Activated gamma-delta T cell treated with anti-CD3 and anti-CD28 coated beads, Interleukin-2, amount 50 U/mL, for 16 hours (primary cell): Measurements from ENCODE around the gene MAST3.

Source experiments
- DNase-seq: peaks from one replicate; pipeline ENCODE4 v3.0.0-alpha.2; 2020; ENCODE audit warnings: low read depth

The MAST3 gene

DNA sequence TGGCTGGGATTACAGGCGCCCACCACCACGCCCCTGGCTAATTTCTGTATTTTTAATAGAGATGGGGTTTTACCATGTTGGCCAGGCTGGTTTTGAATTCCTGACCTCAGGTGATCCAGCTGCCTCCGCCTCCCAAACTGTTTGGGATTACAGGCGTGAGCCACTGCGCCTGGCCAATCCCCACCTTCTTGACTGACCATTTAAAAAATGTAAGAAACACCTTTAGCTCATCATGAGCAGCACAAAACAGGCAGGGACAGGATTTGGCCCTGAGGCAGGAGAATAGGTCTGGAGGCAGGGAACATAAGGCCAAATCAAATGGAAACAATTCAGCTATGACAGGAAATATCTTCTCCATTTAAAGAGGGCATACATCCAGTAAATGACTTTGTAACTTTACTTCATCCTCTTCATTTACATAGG lies 94.1 kb downstream of the MAST3 start:
- DNase-seq, result no peak

DNA sequence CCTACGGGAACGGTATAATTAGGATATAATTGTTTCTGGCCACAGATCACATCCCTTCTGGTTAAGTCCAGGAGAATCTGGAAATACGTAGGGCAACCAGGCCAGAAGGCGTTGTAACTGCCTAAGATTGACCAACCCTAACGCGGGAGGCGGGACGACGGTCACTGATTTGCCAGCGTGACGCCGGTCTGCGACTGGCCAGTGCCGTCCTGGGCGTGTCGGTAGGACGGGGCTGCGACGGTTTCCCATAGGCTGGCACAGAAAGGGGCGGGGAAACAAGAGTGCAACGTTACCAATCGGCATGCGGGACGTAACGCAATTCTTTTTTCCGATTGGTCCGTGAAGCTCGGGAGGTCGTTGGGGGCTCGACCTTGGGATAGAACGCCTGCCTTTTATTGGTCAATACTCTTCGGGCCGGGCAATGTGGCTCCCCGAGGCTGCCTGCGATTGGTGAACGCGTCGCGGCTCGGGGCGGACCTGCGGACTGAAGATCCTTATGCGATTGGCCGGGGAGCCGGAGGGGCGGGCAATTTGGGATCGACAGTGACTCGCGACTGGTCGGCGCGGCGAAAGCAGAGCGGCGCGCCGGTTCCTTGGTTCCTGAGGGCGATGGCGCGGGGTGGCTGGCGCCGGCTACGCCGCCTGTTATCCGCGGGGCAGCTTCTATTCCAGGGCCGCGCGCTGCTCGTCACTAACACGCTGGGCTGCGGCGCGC lies 95.3 kb downstream of the MAST3 start, which contains the start of gene MPV17L2:
MPV17L2 (plus strand) TSS at position 546 of the 715 bp plus-strand sequence; CDS start at position 610, 64 bp downstream.
- peak; percentile 97 for DNase-seq

DNA sequence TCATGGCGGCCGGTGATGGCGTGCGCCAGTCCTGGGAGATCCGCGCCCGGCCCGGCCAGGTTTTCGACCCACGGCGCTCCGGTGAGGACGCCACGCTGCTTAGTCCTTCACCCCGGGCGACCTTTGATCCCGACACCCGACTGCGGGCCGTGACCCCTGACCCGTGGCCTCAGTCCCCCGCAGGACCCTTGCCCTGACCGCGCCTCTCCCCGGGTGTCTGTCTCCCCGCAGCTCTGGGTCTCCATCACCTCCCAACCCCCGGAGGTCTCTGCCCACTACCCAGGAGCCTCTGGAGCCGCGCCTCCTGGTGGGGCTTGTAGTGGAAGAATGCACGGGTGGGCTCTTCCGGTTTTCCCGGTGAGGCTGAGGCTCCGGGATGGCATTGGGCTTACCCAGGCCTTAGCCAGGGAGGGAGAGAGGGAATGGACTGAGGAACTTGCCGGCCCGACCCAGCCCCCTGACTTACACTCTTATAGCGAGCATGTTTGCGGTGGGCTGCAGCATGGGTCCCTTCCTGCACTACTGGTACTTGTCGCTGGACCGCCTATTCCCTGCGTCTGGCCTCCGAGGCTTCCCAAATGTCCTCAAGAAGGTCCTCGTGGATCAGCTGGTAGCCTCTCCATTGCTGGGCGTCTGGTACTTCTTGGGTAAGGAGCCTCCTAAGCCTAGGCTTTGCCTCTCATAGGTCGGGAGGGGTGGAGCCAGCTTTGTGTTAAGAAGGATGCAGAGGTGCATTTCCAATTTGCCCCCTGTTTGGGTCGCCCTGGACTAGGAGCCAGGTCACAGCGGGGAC lies 96.0 kb downstream of the MAST3 start:
- no peak for DNase-seq

DNA sequence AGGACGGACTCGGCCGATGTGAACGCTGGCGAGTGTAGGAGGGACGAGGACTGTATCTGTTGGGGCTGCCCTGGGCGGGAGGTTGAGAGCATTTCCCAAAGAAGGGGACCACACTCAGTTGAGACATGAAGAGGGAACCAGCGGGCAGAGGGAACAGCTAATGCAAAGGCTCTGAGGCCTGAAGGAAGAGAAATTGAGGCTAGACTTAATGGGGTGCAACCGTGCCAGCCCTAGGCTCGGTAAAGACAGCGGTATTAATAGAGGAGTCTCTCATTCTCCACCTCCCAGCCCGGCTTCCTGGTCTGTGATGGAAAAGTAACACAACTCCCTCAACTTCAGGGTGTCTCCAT lies 96.6 kb downstream of the MAST3 start:
- no peak for DNase-seq

DNA sequence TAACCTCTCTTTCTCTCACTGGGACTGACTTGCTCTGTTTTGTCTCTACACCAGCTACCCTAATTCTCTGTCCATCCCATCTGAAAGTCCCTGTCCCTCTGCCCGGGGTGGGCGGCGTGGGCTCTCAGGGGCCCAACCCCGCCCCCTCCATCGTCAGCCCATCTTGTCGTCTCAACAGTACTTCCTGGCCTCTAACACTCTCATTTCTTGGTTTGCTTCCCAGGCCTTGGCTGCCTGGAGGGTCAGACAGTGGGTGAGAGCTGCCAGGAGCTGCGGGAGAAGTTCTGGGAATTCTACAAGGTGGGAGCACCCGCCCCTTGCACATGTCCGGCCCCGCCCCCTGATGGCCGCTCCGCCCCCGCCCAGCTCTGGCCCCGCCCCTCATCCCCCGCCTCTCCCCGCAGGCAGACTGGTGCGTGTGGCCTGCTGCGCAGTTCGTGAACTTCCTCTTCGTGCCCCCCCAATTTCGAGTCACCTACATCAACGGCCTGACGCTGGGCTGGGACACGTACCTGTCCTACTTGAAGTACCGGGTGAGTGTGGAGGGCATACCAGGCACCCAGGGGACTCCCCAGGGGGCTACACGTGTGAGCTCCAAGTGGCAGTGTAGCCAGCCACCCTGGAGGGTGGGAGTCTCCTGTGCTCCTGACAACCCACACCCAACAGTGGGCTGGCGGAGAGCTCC lies 97.1 kb downstream of the MAST3 start:
- no peak for DNase-seq

DNA sequence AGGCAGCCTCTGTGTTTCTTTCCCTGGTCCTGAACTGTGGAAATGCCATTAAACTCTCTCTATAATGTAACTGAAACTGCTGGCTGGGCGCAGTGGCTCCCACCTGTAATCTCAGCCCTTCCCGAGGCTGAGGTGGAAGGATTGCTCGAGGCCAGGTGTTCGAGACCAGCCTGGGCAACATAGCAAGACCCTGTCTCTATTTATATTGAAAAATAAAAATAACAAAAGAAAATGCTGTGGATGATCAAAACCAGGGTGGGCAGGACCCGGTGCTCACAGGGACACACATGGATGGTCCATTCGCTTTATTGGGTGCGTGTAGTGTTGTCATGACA lies 98.9 kb downstream of the MAST3 start:
- DNase-seq, result no peak

DNA sequence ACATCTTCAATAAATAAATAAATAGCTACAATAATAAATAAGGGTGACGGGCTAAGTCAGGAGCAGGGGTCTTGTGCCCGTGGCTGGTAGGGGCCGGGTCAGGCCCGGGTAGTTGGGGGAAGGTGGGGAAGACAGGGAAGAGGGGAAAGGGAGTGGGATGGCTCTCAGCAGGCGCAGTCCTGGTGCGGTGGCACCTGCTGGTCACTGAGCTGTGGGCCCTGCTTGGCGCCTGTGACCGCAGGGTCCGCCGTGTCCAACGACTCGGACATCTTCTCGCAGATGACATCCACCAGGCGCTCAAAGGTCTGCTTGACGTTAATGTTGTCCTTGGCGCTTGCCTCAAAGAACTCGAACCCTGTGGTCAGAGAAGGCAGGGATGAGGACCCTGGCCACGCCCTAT lies 99.7 kb downstream of the MAST3 start:
- DNase-seq, result no peak

DNA sequence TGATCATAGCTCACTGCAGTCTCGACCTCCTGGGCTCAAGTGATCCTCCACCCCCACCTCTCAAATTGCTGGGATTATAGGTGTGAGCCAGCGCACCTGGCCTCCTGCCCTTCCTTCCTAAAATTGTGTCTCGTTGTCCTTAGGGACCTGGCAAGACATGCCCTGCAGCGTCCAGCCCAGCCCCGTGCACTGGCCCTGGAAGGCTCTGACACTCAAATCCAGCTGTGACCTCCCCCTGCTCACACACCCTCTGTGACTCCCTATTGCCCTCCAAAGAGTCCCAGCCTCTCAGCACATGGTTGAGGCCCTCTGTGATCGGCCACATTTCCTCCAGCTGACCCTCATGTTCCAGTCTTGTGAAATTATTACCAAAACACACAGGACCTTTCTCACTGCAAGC lies 100.4 kb downstream of the MAST3 start:
- no peak for DNase-seq

DNA sequence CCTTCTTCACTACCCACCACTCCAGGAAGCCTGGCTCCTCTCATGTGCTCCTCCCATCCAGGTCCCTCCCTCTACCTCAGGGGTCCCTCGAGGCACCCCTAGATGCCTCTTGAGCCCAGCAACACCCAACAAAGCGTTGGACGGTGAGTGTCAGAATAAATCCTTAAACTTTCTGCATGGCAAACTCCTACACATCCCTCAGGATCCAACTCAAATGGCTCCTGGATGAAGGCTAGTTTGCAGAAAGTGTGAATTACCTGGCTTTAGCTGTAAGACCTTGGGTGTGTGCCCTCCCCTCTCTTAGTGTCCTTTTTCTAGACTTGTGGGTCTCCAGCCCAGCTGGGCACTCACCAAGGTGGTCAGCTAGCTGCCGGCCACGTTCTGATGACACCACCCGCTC lies 100.8 kb downstream of the MAST3 start:
- DNase-seq, result no peak
